GM21619 (cell line): Measurements from ENCODE around the gene C5orf22.
"Not testable (repeated sequence)": the region's sequence is repeated elsewhere in the genome, so short reads cannot be mapped to it uniquely, and the experiment has no call there.

Experiments
- ATAC-seq: cut with Tn5 transposase; IDR thresholded peaks from one replicate; pipeline ENCODE4 v1.9.1; 2021; ENCODE audit not compliant: unreplicated experiment

C5orf22 gene

DNA sequence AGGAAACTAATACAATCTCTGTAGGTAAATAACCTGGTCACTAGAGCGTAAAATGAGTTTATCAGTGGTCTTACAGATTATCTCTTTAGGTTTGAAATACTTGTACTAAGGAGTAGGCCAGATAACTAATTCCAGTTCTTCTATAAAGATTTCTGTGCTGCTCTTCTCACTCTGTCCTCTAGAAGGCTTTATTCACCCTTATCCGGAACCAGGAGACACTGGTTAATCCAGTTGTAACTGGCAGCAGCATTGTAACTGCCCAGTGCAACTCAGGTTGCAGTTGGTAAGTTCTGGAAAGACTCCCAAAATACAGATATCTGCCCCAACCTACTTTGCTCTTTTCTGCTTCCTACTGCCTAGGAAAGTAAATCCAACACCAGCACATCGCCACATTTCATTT, 19.8 kb downstream of the C5orf22 start:
- no peak for ATAC-seq

DNA sequence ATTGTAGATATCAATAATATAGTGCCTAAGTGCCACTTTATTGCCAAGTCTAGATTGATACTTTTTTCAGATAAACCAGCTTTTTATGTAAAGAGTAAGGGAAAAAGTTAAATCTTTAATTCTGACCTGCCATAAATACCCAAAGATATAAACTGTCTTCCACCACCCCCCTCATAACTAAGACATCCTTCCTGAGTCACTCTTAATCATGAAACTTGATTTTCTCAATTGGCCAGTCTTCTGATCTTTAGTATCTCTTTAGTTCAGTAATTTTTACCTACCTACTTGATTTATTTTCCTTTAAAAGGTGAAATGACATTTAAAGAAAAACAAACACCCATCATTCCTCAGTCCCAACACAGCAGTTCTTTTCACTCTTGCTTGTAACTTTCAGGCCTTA, 21.8 kb downstream of the C5orf22 start:
- no peak for ATAC-seq

GRCh38 chr5:31554552-31554951, 22.5 kb downstream of the C5orf22 start:
- ATAC-seq, result no peak

DNA sequence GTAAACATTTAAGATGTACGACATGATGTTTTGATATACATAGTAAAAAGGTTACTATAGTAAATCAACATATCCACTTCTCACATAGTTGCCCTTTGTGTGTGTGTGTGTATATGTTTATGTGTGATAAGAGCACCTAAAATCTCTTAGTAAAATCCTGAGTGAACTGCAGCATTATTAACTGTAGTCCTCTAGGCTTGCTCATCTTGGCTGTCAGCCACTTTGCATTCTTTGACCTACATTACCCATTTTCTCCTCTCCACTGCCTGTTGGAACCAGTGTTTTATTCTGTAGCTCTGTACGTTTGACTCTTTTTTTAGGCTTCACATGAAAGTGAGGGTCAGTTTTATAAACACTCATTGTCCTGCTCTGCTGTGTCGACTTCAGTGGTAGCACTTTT, 24.4 kb downstream of the C5orf22 start:
- no peak for ATAC-seq

DNA sequence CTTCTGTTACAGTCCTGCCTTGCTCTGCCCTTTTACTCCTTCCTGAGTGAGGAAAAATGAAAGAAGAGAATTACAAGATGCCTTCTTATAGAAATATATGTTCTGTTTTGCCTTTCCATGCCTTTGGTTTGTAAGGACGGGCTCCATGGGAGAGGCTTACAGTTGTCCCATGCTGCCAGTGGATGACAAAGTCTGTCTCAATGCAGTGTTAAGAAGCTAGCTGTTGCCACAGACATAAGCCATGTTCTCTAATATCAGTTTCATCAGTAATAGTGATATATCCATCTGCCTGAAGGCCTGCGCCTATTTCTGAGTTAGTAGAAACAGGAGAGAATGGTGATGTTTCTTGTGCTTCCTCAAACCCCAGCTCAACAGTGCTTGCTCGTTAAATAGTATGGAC, 27.8 kb downstream of the C5orf22 start:
- no peak for ATAC-seq

- no peak for ATAC-seq
Observed at GRCh38 chr5:31561946-31562345, 29.8 kb downstream of the C5orf22 start.

DNA sequence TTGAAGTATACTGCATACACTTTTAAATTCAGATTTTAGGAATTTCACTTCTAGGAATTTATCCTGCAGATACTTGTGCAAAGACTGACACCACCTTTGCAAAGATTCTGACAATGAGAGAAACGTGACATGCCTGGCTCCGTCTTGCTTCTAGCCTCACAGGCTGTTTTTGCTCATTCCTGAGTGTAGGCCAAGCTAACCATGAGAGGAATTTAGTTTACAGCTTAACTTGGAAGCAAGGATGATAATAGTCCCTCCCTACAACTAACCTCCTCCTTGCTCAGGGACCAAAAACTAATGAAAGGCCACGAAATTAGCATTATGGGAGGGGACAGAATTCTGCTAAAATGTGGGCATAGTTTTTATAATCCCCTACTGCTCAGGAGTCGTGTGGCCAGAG, 31.1 kb downstream of the C5orf22 start:
- no peak for ATAC-seq

- not testable (repeated sequence) for ATAC-seq
Observed at GRCh38 chr5:31566362-31566761, 34.3 kb downstream of the C5orf22 start.

- ATAC-seq, result no peak
Observed at GRCh38 chr5:31568302-31568835, 36.3 kb downstream of the C5orf22 start.

GRCh38 chr5:31569068-31569467, 37.0 kb downstream of the C5orf22 start:
- no peak for ATAC-seq

DNA sequence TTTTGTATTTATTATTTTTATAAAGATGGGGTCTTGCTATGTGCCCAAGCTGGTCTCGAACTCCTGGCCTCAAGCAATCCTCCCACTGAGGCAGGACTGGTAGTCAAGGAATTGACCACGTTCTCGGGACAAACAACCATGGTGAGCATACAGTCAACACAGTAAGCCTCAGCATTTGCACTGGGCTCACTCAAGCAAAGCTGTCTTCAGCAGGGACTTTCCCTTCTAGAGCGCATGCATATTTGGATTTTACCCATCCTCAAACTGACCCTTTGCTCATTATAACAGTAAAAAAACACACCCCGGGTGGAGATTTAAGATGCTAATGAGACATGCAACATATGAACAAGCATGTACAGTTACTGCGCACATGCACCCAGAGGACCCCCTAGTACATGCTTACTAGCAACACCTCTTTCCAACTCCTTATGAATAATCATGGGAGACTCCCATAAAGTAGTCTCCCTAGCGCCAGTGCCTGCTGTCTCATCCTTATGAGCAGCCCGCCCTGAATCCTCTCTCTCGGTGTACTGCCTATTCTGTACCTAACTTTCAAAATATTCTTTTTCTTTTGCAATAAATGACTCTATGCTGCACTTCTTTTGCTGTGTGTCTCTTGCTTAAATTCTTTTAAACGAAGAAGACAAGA, 41.5 kb downstream of the C5orf22 start:
- ATAC-seq, result peak; percentile 92

GRCh38 chr5:31574772-31575171, 42.7 kb downstream of the C5orf22 start:
- ATAC-seq, result no peak

DNA sequence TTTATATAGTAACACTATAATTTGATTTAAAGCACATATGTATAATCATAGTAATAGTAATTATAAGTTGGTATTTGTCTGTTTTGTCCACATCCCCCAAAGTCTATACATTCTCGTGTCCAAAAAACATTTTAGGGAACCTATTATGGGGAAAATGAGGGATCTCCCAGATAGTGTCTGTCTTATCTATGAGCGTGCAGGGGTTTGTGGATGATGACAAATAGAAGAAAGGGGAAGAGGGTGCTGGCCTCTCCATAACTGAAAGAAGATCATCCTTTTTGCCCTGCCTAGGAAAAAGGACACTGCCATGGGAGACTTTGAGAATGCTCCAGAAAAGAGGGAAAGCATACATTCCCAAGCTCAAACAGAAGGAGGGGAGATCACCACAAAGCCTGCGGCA, 45.3 kb downstream of the C5orf22 start:
- ATAC-seq, result no peak

- ATAC-seq, result no peak
Observed at GRCh38 chr5:31579558-31579957, 47.5 kb downstream of the C5orf22 start.

DNA sequence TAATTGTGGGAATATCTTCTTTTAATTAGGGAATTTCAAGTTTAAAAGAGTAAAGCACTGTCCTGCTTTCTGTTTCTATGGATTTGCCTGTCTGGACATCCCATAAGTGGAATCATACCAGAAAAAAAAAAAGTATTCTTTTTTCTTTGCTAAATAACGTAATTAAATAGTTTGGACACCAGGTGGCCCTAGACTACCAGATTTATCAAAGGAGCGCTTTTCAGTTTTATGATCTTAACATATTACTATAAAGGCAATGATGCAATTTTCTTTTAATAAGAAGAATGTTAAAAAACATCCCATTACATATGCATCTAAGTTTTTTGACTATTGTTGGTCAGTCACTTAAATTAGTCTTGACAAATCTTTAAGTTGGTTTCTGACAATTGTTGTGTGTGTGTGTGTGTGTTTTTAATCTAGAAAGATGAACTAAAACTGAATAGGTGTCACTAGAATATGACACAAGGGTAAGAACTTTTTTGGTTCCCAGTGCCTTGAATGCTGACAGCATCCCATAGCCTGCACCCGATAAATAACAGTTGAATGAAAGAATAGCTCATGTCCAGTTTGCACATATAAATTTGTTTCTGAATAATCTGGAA, 49.5 kb downstream of the C5orf22 start:
- no peak for ATAC-seq

DNA sequence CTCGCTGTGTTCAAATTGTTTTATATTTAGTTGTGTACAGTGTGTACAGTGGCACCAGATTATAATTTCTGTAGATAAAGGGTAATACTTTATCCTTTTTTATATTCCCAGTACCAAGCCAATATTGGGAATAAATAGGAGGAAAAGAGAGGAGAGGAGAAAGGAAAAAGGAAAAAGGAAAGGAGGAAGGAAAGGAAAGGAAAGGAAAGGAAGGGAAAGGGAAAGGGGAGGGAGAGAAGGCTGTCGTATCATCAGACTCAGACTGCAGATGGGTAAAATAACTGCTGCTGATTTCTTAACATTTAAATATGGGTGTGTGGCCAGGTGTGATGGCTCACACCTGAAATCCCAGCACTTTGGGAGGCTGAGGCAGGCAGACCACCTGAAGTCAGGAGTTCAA, 51.0 kb downstream of the C5orf22 start:
- no peak for ATAC-seq

DNA sequence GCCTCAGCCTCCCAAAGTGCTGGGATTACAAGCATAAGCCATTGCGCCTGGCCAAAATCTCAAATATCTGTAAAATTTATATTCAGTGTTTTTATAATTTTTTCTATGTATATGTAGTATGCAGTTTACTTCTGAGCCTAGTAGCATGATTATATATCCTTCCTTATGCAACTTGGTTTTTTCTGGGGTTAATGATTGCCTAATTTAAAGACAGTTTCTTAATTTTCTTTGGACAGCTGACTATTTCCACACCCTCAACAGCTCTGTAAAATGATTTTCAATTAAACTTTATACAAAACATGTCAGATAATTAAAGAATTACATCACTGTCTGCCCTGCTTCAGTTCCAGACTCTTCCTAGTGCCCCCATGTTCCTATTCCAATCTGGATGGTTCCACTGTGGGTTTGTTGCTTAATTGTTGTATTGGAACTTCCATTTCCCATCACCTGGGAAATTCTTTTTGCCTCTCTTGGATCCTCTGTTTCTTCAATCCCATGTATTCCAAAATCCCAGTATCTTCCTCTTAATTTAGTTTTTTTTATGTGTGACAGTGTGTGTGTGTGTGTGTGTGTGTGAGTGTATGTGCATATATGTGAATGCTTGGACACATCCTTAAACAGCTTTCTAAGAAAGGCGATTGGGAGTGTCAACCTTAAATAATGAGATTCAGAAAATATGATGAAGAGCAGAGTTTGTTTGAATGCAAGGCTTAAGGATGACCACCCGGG, 53.2 kb downstream of the C5orf22 start:
- ATAC-seq, result no peak

DNA sequence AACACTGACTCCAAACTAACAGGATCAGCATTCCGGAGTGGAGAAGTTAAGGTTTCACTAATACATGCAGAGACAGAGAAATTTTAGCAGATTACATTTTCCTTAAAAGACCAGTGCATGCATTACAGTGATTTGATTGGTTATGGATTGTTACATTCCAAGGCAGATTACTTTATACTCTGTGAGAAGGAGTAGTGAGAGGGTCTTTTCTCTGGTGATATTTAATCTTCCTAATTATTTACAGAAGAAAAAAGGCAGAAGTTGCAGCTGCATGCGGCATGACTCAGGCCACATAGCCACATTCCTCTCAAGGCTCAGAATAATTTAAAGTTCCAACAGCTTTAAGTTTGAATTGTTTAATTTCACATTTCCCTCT, 53.8 kb downstream of the C5orf22 start:
- ATAC-seq, result no peak

- ATAC-seq, result no peak
Observed at GRCh38 chr5:31587546-31587945, 55.4 kb downstream of the C5orf22 start.

GRCh38 chr5:31593665-31594064, 61.6 kb downstream of the C5orf22 start:
- ATAC-seq, result no peak

DNA sequence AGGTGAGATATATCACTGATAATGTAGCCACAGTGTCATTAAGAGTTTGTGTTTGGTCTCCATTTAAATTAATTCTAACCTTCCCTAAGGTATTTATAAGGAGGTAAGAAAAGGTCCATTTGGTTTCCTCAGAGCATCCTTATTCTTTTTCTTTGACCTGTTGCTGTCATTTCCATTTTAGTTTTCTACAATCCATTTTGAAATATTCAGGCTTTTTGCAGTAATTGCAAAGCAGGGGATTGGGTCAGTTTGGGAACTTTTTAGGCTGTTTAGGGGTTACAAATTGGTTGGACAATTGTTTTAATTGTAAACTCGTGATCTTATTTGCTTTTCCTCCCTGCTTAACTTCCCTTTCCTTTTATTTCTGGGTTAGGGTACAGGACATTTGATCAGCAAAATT, 64.3 kb downstream of the C5orf22 start:
- ATAC-seq, result no peak
